Heart left ventricle (tissue), 16 donors: Measurements from ENCODE around the gene BAK1. TPM values are rescaled to one million over a fixed set of nuclear protein-coding genes. Genes with fewer than 3 reads are reported as not detected.
"Not testable (repeated sequence)": the region's sequence is repeated elsewhere in the genome, so short reads cannot be mapped to it uniquely, and the experiment has no call there.

ENCODE experiments used
- ATAC-seq, 4 donors: fragments of 200-7000 bp; cut with Tn5 transposase; one replicate each; pipeline ENCODE4 v1.9.1; 2020 to 2022; ENCODE audit warnings: moderate library complexity in 4 of 4, mild to moderate bottlenecking in 3 of 4, moderate number of reproducible peaks in 1 of 4
- DNase-seq, 5 donors: peaks; one replicate each; pipeline ENCODE4 v3.0.0-alpha.2; 2020
- H3K27ac ChIP-seq, 12 donors: fragments of 200-600 bp; sonication (generic) in 4 of 12; one replicate each; pipeline versions ENCODE4 v1.5.0 to v1.8.0; 2016 to 2022; ENCODE audit warnings: mild to moderate bottlenecking in 2 of 12
- H3K27me3 ChIP-seq, 9 donors: fragments of 200-600 bp; sonication (generic) in 2 of 9; one replicate each; pipeline versions ENCODE4 v1.5.1 to v1.8.0; 2016 to 2022; ENCODE audit warnings: mild to moderate bottlenecking in 3 of 9
- H3K36me3 ChIP-seq, 9 donors: fragments of 200-600 bp; sonication (generic) in 2 of 9; one replicate each; pipeline versions ENCODE4 v1.5.0 to v1.8.0; 2018 to 2022; ENCODE audit warnings: mild to moderate bottlenecking in 2 of 9
- H3K4me1 ChIP-seq, 12 donors: fragments of 200-600 bp; sonication (generic) in 4 of 12; one replicate each; pipeline versions ENCODE4 v1.5.0 to v1.8.0; 2016 to 2022; ENCODE audit warnings: mild to moderate bottlenecking in 3 of 12
- H3K4me3 ChIP-seq, 12 donors: fragments of 200-600 bp; sonication (generic) in 4 of 12; one replicate each; pipeline versions ENCODE4 v1.5.0 to v1.8.0; 2017 to 2022; ENCODE audit warnings: mild to moderate bottlenecking in 9 of 12, moderate library complexity in 4 of 12
- H3K9me3 ChIP-seq, 12 donors: fragments of 200-600 bp; sonication (generic) in 4 of 12; one replicate each; pipeline versions ENCODE4 v1.5.0 to v1.8.0; 2016 to 2022; ENCODE audit warnings: mild to moderate bottlenecking in 1 of 12
- CTCF ChIP-seq, 12 donors: fragments of 200-600 bp; sonication (generic) in 4 of 12; IDR thresholded peaks; one replicate each; pipeline versions ENCODE4 v1.5.0 to v1.8.0; 2018 to 2022; ENCODE audit warnings: antibody characterized with exemption in 12 of 12, mild to moderate bottlenecking in 5 of 12
- POLR2A ChIP-seq, 2 donors: fragments of 450-650 bp; IDR thresholded peaks; one replicate each; pipeline ENCODE4 v1.6.1; 2017; ENCODE audit warnings: antibody characterized with exemption in 2 of 2, mild to moderate bottlenecking in 2 of 2, moderate library complexity in 2 of 2
- WGBS, 4 donors: extraction: QIAGEN DNeasy Blood & Tissue Kit in 2 of 4; methylation state at CpG; one replicate each; pipeline versions ENCODE4 v1.1.5 to v1.1.7; 2013 to 2018; 5-methylcytosine and 5-hydroxymethylcytosine counted together
- intact Hi-C, 10 donors: fragments of 100-400 bp; cut with DNase I; formaldehyde crosslinking; loops; one replicate each; pipeline versions ENCODE4 v1.11.1 to v1.14.2; 2022
- polyA plus RNA-seq, 2 donors: library from polyadenylated mRNA; stranded (reverse); fragments of 200-250 nt; gene quantifications; one replicate each; pipeline ENCODE4 v1.2.3, GENCODE V29; 2013
- total RNA-seq, 9 donors: library from RNA; depleted of rRNA in 2 of 9; stranded (reverse); fragments of >200 nt in 2 of 9; fragmentation: NEBNext Ultra II Directional in 3 of 9; extraction: Animal tissue kit (Norgen Biotek cat#: 25700) in 3 of 9; gene quantifications; one replicate each; pipeline versions ENCODE4 v1.1.0 to v1.2.4, GENCODE V29; 2016 to 2023
- donor health status: ischemic (EF 13 %, LVEDD 7.1; RV severe dilation, severe dysfunction).
- donor health status: healthy with polysubstance abuse.
- donor health status: DM: no; HTN: yes; CAD: no.
- donor health status: DM: no; HTN: no; CAD: no.
- donor health status: ischemic (EF 25% LVEDD 6.9; RV normal size, moderate dysfunction).
- donor health status: ischemic (EF 25% LVEDD 5.7; RV mildly dilated, moderate dysfunction).
- donor health status: healthy.
- donor health status: DM: yes; HTN: yes; CAD: no.
- donor health status: ischemic (EF 35%, LVEDD 5.7; RV mildly dilated, moderate dysfunction).
- donor health status: nonischemic (EF 11% LVEDD 7.7; RV severe dilation, severe dysfunction).
- donor health status: DM: yes; HTN: yes; CAD: no.
- donor health status: PGD.
- donor health status: ischemic (EF 29% LVEDD 5.4; RV normal size, mild dysfunction).
- donor health status: nonischemic (EF 23%, LVEDD 6.1; RV moderate dilation, normal function).

Gene BAK1
- total and polyA plus RNA-seq, 11 donors: 13.9 to 55.3 (median 18.9) TPM

DNA sequence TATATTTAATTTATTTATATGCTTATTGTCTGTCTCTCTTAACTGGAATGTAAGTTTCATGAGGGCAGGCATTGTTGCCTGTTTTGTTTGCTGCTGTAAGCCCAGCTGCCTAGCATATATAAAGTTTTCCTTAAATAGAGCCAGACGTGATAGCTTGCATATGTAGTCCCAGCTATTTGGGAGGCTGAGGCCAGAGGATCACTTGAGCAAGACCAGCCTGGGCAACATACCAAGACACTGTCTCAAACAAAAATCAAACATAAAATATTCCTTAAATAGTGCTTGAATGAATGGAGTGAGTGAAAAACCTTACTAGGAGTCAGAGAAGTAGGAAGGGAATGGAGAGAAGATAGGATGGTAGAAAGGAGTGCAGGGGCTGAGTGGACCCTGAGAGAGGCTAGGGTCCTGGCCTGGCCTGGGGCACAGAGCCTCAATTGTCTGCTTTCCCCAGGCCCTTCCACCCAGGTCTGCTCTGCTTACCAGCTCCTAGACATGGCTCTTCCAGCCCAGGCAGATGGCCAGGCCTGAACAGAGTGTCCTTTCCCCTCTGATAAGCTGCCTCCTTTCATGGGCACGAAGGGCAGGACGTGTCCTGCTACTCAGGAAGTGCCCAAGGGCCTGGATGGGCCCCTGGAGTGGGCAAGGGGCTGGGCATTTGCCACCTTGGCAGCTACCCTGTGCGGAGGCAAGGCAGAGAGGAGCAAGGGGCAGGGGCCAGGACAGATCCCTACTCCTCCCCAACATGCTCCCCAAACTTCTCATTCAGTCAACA, 17.7 kb upstream of the BAK1 start:
- intact Hi-C loops: no loop called here
- Histone ChIP-seq H3K9me3 (no peaks in the 10 kb centered on the region), H3K4me1 (peaks cover 0 to 27% (median 3%) of the 10 kb centered on the region in 12 donors), H3K4me3 (no peak overlapping the region), H3K36me3 (no peaks in the 10 kb centered on the region), H3K27me3 (no peaks in the 10 kb centered on the region), H3K27ac (peak overlapping the region; percentile 20 to 84 (median 73))
- DNase-seq (peak; percentile 65 to 87 (median 78)), ATAC-seq (peak; percentile 93 to 98 (median 95))
- no peak for TF ChIP-seq CTCF (IDR thresholded peaks at IDR 0.05)
- no peak for TF ChIP-seq POLR2A (IDR thresholded peaks at IDR 0.05)
- WGBS, 4 donors: 43 to 52% (median 43%) methylated on average over 4 of the region's 4 CpGs

DNA sequence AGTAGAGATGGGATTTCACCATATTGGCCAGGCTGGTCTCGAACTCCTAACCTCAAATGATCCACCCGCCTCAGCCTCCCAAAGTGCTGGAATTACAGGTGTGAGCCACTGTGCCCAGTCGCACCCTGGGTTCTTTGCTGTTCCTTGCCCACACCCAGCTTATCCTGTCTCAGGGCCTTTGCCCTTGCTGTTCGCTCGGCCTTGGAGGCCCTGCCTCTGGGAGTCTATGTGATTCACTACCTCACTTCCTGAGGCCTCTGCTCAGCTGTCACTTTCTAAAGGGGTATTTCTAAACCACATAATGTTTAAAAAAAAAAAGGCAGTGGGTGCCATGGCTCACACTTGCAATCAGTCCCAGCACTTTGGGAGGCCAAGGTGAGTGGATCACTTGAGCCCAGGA, 16.8 kb upstream of the BAK1 start:
- H3K4me3 ChIP-seq, H3K9me3 ChIP-seq, intact Hi-C loops, H3K36me3 ChIP-seq, ATAC-seq, H3K27me3 ChIP-seq: not testable (repeated sequence)
- WGBS, 4 donors: 84 to 96% (median 89%) methylated on average over 5 of the region's 5 CpGs
- peak in 1 of 5 donors; percentile 6 for DNase-seq
- H3K4me1 ChIP-seq: peaks cover 0 to 27% (median 3%) of the 10 kb centered on the region in 12 donors
- H3K27ac ChIP-seq: peak overlapping the region in 3 of 12 donors; percentile 64 to 84 (median 78)

DNA sequence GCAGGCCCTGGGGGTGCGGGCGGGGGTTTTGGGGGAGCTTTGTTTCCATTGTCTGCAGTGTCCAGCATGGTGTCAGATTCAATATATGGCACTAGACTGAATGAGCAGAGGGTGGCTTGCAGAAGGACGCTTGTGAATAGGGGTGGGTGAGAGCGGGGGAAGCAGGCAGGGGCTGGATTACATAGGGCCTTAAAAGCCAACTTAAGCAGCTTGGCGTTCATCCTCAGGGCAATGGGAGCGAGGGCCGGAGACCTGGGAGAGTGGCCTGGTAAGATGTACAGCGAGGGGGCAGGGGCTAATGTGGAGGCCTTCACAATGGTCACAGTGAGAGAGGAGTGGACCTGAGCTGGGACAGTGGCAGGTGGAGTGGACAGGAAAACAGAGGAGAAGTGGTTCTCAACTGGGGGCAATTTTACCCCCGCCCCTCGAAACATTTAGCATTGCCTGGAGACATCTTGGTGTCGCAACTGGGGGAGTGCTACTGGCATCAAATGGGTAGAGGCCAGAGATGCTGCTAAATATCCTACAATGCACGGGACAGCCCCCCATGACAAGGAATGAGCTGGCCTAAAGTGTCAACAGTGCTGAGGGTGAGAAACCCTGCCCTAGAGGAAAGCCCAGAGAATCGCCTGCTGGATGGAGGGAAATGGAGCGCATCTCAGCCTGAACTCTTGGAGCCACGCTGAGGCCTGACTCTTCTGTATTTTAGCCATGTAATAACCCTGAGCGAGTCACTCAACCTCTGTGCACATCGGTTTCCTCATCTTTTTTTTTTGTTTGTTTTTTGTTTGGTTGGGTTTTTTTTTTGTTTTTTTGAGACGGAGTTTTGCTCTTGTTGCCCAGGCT, 15.1 kb upstream of the BAK1 start:
- no peaks in the 10 kb centered on the region for H3K36me3 ChIP-seq
- WGBS, 4 donors: 93 to 95% (median 95%) methylated on average over 18 of the region's 18 CpGs
- no peak for ATAC-seq
- H3K4me3 ChIP-seq: no peak overlapping the region
- intact Hi-C loops: no loop called here
- H3K27me3 ChIP-seq: no peaks in the 10 kb centered on the region
- H3K4me1 ChIP-seq: peaks cover 3 to 36% (median 16%) of the 10 kb centered on the region in 12 donors
- H3K27ac ChIP-seq: no peak overlapping the region
- peak in 1 of 5 donors; percentile 25 for DNase-seq
- no peaks in the 10 kb centered on the region for H3K9me3 ChIP-seq
- TF ChIP-seq POLR2A (IDR thresholded peaks at IDR 0.05): no peak
- no peak for TF ChIP-seq CTCF (IDR thresholded peaks at IDR 0.05)

- 47 to 79% (median 53%) methylated on average over 4 of the region's 4 CpGs for WGBS, 4 donors
- TF ChIP-seq POLR2A (IDR thresholded peaks at IDR 0.05) (no peak), CTCF (IDR thresholded peaks at IDR 0.05) (no peak)
- H3K4me1 ChIP-seq: peaks cover 3 to 48% (median 24%) of the 10 kb centered on the region in 12 donors
- ATAC-seq (no peak), DNase-seq (no peak)
- peak overlapping the region in 4 of 12 donors; percentile 4 to 33 (median 16) for H3K4me3 ChIP-seq
- no peaks in the 10 kb centered on the region for H3K36me3 ChIP-seq
- no peaks in the 10 kb centered on the region for H3K9me3 ChIP-seq
- intact Hi-C loops: loop anchor here in 1 of 10 donors (5.0 kb wide), 1 partner anchor 39 kb away; no protein-coding TSS in a partner anchor
- no peak overlapping the region for H3K27ac ChIP-seq
- no peaks in the 10 kb centered on the region for H3K27me3 ChIP-seq
Measured at GRCh38 chr6:33593414-33593727, 13.3 kb upstream of the BAK1 start.
